Ascending aorta (tissue), 2 donors: Measurements from ENCODE around the gene LTO1. TPM values are rescaled to one million over a fixed set of nuclear protein-coding genes. Genes with fewer than 3 reads are reported as not detected.

ENCODE experiments used
- DNase-seq, 2 donors: peaks; one replicate each; pipeline ENCODE4 v3.0.0-alpha.2; 2019; ENCODE audit warnings: low spot score in 2 of 2
- H3K27ac ChIP-seq, 2 donors: fragments of 200-600 bp; sonication (generic); one replicate each; pipeline ENCODE4 v1.5.1; 2016 to 2017; ENCODE audit warnings: mild to moderate bottlenecking in 1 of 2
- H3K27me3 ChIP-seq: fragments of 200-600 bp; sonication (generic); one replicate; pipeline ENCODE4 v1.5.1; 2017
- H3K36me3 ChIP-seq, 2 donors: fragments of 200-600 bp; sonication (generic); one replicate each; pipeline ENCODE4 v1.5.1; 2016
- H3K4me1 ChIP-seq, 2 donors: fragments of 200-600 bp; sonication (generic); one replicate each; pipeline ENCODE4 v1.5.1; 2016 to 2017; ENCODE audit warnings: mild to moderate bottlenecking in 1 of 2
- H3K4me3 ChIP-seq, 2 donors: fragments of 200-600 bp; sonication (generic); one replicate each; pipeline ENCODE4 v1.5.1; 2016 to 2017; ENCODE audit warnings: mild to moderate bottlenecking in 1 of 2
- H3K9me3 ChIP-seq, 2 donors: fragments of 200-600 bp; sonication (generic); one replicate each; pipeline ENCODE4 v1.5.1; 2016
- CTCF ChIP-seq, 3 experiments: fragments of 200-600 bp in 2 of 3; fragments of 450-650 bp in 1 of 3; sonication (generic) in 2 of 3; IDR thresholded peaks; one replicate each; pipeline ENCODE4 v1.5.1; 2016 to 2019; ENCODE audit warnings: antibody characterized with exemption in 3 of 3, mild to moderate bottlenecking in 1 of 3, moderate library complexity in 1 of 3
- intact Hi-C: fragments of 100-400 bp; cut with DNase I; formaldehyde crosslinking; loops from one replicate; pipeline ENCODE4 v1.15.1; 2023
- total RNA-seq: library from RNA; depleted of rRNA; stranded (reverse); fragments of >200 nt; gene quantifications from one replicate; pipeline ENCODE4 v1.1.0, GENCODE V29; 2016

LTO1 gene
- total RNA-seq, 1 donor from 2014 or later, result 10.2 TPM

DNA sequence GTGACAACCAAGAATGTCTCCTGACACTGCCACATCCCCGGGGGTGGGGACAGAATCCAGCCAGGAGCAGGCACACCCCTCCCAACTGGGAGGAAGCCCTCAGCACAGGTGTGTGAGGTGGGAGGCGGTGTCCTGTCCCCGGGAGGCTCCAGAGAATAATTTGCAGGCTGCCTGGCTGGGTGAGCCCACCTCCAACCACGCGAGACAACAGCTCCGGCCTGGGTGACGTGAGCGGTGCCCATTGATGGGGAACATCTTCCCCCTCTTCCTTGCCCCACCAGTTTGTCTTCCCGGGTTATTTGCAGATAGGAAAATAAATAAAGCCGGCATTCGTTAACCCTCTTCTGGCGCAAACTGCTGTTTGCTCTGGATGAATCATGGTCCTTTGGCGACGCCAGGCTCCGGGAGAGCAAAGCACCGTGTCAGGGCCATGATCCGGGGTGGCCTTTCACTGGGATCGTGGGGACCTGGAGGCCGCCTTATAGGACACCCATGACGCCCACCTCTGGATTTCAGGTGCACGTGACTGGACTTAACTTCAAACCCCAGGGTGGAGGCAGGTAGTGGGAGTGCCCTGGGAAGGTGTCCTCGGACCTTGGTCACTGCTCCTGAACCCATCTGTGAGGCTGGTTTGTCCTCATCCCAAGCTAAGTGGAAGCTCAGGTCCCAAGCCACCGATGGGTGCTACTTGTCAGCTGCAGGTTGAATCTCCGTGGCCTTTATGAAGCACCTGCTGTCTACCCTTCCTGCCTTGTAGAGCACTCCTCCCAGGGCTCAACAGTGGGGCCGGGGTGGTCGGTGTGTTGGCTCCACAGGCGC, 20.3 kb downstream of the LTO1 start:
- no peak for TF ChIP-seq CTCF (IDR thresholded peaks at IDR 0.05)
- no peaks in the 10 kb centered on the region for H3K9me3 ChIP-seq
- no peak overlapping the region for H3K27ac ChIP-seq
- intact Hi-C loops, result no loop called here
- H3K27me3 ChIP-seq, result no peaks in the 10 kb centered on the region
- no peaks in the 10 kb centered on the region for H3K4me1 ChIP-seq
- H3K4me3 ChIP-seq, result no peak overlapping the region
- peaks cover 30 to 44% of the 10 kb centered on the region in 2 donors for H3K36me3 ChIP-seq
- DNase-seq, result no peak

DNA sequence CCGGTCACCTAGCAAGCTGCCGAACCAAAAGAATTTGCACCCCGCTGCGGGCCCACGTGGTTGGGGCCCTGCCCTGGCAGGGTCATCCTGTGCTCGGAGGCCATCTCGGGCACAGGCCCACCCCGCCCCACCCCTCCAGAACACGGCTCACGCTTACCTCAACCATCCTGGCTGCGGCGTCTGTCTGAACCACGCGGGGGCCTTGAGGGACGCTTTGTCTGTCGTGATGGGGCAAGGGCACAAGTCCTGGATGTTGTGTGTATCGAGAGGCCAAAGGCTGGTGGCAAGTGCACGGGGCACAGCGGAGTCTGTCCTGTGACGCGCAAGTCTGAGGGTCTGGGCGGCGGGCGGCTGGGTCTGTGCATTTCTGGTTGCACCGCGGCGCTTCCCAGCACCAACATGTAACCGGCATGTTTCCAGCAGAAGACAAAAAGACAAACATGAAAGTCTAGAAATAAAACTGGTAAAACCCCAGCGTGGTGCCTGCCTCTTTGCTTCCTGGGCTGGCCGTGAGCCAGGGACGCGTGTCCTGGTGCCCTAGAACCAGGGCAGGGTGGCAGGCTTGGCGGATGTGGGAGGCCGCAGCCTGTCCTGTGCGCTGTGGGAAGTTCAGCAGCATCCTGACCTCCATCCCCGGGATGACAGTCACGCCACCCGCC, 21.0 kb downstream of the LTO1 start:
- no peak overlapping the region for H3K27ac ChIP-seq

DNA sequence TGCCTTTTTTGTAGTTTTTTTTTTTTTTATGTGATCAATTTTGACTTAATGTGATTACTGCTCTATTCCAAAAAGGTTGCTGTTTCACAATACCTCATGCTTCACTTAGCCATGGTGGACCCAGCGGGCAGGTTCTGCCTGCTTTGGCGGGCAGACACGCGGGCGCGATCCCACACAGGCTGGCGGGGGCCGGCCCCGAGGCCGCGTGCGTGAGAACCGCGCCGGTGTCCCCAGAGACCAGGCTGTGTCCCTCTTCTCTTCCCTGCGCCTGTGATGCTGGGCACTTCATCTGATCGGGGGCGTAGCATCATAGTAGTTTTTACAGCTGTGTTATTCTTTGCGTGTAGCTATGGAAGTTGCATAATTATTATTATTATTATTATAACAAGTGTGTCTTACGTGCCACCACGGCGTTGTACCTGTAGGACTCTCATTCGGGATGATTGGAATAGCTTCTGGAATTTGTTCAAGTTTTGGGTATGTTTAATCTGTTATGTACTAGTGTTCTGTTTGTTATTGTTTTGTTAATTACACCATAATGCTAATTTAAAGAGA, 21.7 kb downstream of the LTO1 start:
- H3K4me3 ChIP-seq, result no peak overlapping the region
- no peaks in the 10 kb centered on the region for H3K27me3 ChIP-seq
- no peak for DNase-seq
- no peaks in the 10 kb centered on the region for H3K4me1 ChIP-seq
- intact Hi-C loops, result no loop called here
- H3K27ac ChIP-seq, result no peak overlapping the region
- no peaks in the 10 kb centered on the region for H3K9me3 ChIP-seq
- peaks cover 35 to 58% of the 10 kb centered on the region in 2 donors for H3K36me3 ChIP-seq
- no peak for TF ChIP-seq CTCF (IDR thresholded peaks at IDR 0.05)

More for the DNA sequence above, 21.0 kb downstream of the LTO1 start:
- DNase-seq, result peak in 1 of 2 donors; percentile 60
- Histone ChIP-seq H3K4me3 (no peak overlapping the region), H3K27me3 (no peaks in the 10 kb centered on the region), H3K36me3 (peaks cover 33 to 52% of the 10 kb centered on the region in 2 donors), H3K4me1 (no peaks in the 10 kb centered on the region), H3K9me3 (no peaks in the 10 kb centered on the region)
- intact Hi-C loops, result no loop called here
- no peak for TF ChIP-seq CTCF (IDR thresholded peaks at IDR 0.05)

DNA sequence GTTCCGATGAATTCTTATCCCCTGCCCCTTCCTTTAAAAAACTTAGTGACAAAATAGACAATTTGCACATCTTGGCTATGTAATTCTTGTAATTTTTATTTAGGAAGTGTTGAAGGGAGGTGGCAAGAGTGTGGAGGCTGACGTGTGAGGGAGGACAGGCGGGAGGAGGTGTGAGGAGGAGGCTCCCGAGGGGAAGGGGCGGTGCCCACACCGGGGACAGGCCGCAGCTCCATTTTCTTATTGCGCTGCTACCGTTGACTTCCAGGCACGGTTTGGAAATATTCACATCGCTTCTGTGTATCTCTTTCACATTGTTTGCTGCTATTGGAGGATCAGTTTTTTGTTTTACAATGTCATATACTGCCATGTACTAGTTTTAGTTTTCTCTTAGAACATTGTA, 22.2 kb downstream of the LTO1 start:
- DNase-seq, result no peak
- no peaks in the 10 kb centered on the region for H3K27me3 ChIP-seq
- H3K4me1 ChIP-seq, result no peaks in the 10 kb centered on the region
- peaks cover 40 to 63% of the 10 kb centered on the region in 2 donors for H3K36me3 ChIP-seq
- H3K4me3 ChIP-seq, result no peak overlapping the region
- intact Hi-C loops, result no loop called here
- H3K27ac ChIP-seq, result no peak overlapping the region
- no peaks in the 10 kb centered on the region for H3K9me3 ChIP-seq
- TF ChIP-seq CTCF (IDR thresholded peaks at IDR 0.05), result no peak

GRCh38 chr11:69651834-69652620, 23.1 kb downstream of the LTO1 start:
- TF ChIP-seq CTCF (IDR thresholded peaks at IDR 0.05), result no peak
- no peak overlapping the region for H3K27ac ChIP-seq
- intact Hi-C loops, result no loop called here
- H3K9me3 ChIP-seq, result no peaks in the 10 kb centered on the region
- no peaks in the 10 kb centered on the region for H3K27me3 ChIP-seq
- no peaks in the 10 kb centered on the region for H3K4me1 ChIP-seq
- no peak overlapping the region for H3K4me3 ChIP-seq
- no peak for DNase-seq
- peaks cover 44 to 72% of the 10 kb centered on the region in 2 donors for H3K36me3 ChIP-seq
